OCI-LY7 (cell line): ENCODE measurements around the gene CDCA8. TPM values are rescaled to one million over a fixed set of nuclear protein-coding genes. Genes with fewer than 3 reads are reported as not detected.

Source experiments
- BruUV-seq: library from RNA; stranded (reverse); fragments of 400-500 nt; replicated peaks from 2 replicates; lab custom pipeline; 2021; lab: Mats Ljungman, UMichigan
- CTCF ChIA-PET: fragments of 300-600 bp; sonication (Branson Sonifier 250); formaldehyde crosslinking; loops from one replicate; lab custom pipeline; 2022; ENCODE audit warnings: antibody characterized with exemption; ENCODE audit not compliant: unreplicated experiment; lab: Charles Lee
- POLR2A ChIA-PET: fragments of 300-600 bp; sonication (Branson Sonifier 250); formaldehyde crosslinking; loops from one replicate; lab custom pipeline; 2022; ENCODE audit warnings: antibody characterized with exemption; lab: Charles Lee
- DNase-seq: peaks from one replicate; pipeline ENCODE4 v3.0.0-alpha.2; 2015; ENCODE audit warnings: low spot score
- H2AFZ ChIP-seq: fragments of 200-600 bp; sonication (generic), shearing (Covaris generic); 2 replicates; pipeline ENCODE4 v1.6.1; 2014; ENCODE audit warnings: mild to moderate bottlenecking, antibody characterized with exemption, low read length, moderate library complexity
- H3K27ac ChIP-seq: fragments of 200-600 bp; sonication (generic); 2 replicates; pipeline ENCODE4 v1.5.1; 2014; ENCODE audit warnings: mixed run types, low read depth, mild to moderate bottlenecking, moderate library complexity, low read length, inconsistent platforms; ENCODE audit not compliant: poor library complexity, severe bottlenecking
- H3K36me3 ChIP-seq: fragments of 200-600 bp; sonication (generic); 2 replicates; pipeline ENCODE4 v1.6.1; 2014; ENCODE audit warnings: mild to moderate bottlenecking, antibody characterized with exemption, low read length, moderate library complexity, mixed read lengths; ENCODE audit not compliant: insufficient read depth
- H3K4me1 ChIP-seq: fragments of 200-600 bp; sonication (generic); 2 replicates; pipeline ENCODE4 v1.5.1; 2014; ENCODE audit warnings: mild to moderate bottlenecking, low read length; ENCODE audit not compliant: insufficient read depth, poor library complexity, severe bottlenecking
- H3K4me2 ChIP-seq: fragments of 200-600 bp; sonication (generic); 2 replicates; pipeline ENCODE4 v1.6.1; 2014; ENCODE audit warnings: mild to moderate bottlenecking, low read length
- H3K4me3 ChIP-seq: fragments of 200-600 bp; sonication (generic); 2 replicates; pipeline ENCODE4 v1.5.1; 2014; ENCODE audit warnings: mild to moderate bottlenecking, low read depth, low read length; ENCODE audit not compliant: poor library complexity, severe bottlenecking
- H3K79me2 ChIP-seq: fragments of 200-600 bp; sonication (generic); 2 replicates; pipeline ENCODE4 v1.6.1; 2016; ENCODE audit warnings: low read depth, mild to moderate bottlenecking, low read length, moderate library complexity, mixed read lengths; ENCODE audit not compliant: insufficient read depth
- H3K9me2 ChIP-seq: fragments of 200-600 bp; sonication (generic); 2 replicates; pipeline ENCODE4 v1.6.1; 2016; ENCODE audit warnings: mild to moderate bottlenecking, low read length, mixed read lengths; ENCODE audit not compliant: insufficient read depth
- H3K9me3 ChIP-seq: fragments of 200-600 bp; sonication (generic); 2 replicates; pipeline ENCODE4 v1.6.1; 2014; ENCODE audit warnings: mild to moderate bottlenecking, mixed run types, low read length, mixed read lengths
- H4K20me1 ChIP-seq: fragments of 200-600 bp; sonication (generic); 2 replicates; pipeline ENCODE4 v1.6.1; 2014; ENCODE audit warnings: mild to moderate bottlenecking, antibody characterized with exemption, low read length, moderate library complexity, mixed read lengths; ENCODE audit not compliant: insufficient read depth
- EZH2phosphoT487 ChIP-seq: fragments of 200-600 bp; sonication (generic); IDR thresholded peaks from 2 replicates; pipeline ENCODE4 v1.6.1; 2018; ENCODE audit warnings: low read depth, borderline replicate concordance, mild to moderate bottlenecking, mixed run types, antibody characterized with exemption, low read length, moderate library complexity, mixed read lengths
- intact Hi-C: fragments of 100-400 bp; cut with micrococcal nuclease; formaldehyde crosslinking; loops from one replicate; pipeline ENCODE4 v1.10.0; 2022; ENCODE audit not compliant: unreplicated experiment
- total RNA-seq, 2 experiments: library from RNA; depleted of rRNA in 1 of 2; stranded (reverse); fragments of >200 nt in 1 of 2; shearing (Covaris generic) in 1 of 2; gene quantifications; 2 replicates each; pipeline ENCODE4 v1.2.3, GENCODE V29; 2014 to 2022
- TF ChIP-seq, protein P1 (sequence below): fragments of 200-600 bp; sonication (generic); conservative IDR thresholded peaks from 2 replicates; pipeline ENCODE4 v1.5.1; 2014; ENCODE audit warnings: mild to moderate bottlenecking, antibody characterized with exemption, low read length, moderate library complexity, mixed read lengths

Gene CDCA8
- total RNA-seq, 2 experiments from 2014 or later = 60.0 to 111 TPM

DNA sequence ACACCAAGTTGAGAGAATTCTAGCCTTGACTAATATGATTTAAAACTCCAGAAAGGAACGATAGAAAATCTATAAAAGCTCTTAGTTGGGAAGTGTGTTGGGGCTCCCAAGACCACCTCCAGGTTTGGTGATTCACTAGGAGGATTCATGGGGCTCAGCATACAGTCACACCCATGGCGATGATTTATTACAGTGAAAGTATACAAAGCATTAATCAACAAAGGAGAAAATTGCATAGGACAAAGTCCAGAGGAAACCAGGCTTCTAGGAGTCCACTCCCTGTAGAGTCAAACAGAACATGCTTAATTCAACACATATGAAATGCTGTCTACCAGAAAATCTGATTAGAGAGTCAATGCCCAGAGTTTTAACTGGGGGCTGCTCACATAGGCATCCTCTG is 4.8 kb downstream of the CDCA8 start:
- intact Hi-C loops = loop anchor here (10.0 kb wide), 2 partner anchors 288 to 318 kb away; partner anchors contain the start of gene UTP11
- TF ChIP-seq, protein P1, sequence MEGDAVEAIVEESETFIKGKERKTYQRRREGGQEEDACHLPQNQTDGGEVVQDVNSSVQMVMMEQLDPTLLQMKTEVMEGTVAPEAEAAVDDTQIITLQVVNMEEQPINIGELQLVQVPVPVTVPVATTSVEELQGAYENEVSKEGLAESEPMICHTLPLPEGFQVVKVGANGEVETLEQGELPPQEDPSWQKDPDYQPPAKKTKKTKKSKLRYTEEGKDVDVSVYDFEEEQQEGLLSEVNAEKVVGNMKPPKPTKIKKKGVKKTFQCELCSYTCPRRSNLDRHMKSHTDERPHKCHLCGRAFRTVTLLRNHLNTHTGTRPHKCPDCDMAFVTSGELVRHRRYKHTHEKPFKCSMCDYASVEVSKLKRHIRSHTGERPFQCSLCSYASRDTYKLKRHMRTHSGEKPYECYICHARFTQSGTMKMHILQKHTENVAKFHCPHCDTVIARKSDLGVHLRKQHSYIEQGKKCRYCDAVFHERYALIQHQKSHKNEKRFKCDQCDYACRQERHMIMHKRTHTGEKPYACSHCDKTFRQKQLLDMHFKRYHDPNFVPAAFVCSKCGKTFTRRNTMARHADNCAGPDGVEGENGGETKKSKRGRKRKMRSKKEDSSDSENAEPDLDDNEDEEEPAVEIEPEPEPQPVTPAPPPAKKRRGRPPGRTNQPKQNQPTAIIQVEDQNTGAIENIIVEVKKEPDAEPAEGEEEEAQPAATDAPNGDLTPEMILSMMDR = no peak
- TF ChIP-seq EZH2phosphoT487 = no peak
- Histone ChIP-seq H2AFZ (no peak overlapping the region), H4K20me1 (peaks cover 24% of the 10 kb centered on the region; the same call in 1 of the 2 replicates), H3K27ac (no peak overlapping the region), H3K4me1 (peaks cover 14% of the 10 kb centered on the region), H3K9me3 (no peaks in the 10 kb centered on the region), H3K9me2 (no peaks in the 10 kb centered on the region), H3K4me2 (no peak overlapping the region), H3K36me3 (peaks cover 80% of the 10 kb centered on the region), H3K4me3 (no peak overlapping the region), H3K79me2 (peaks cover 50% of the 10 kb centered on the region)
- ChIA-PET CTCF (no interaction called here), POLR2A (no interaction called here)
- DNase-seq = no peak
- BruUV-seq = no TSS peak

DNA sequence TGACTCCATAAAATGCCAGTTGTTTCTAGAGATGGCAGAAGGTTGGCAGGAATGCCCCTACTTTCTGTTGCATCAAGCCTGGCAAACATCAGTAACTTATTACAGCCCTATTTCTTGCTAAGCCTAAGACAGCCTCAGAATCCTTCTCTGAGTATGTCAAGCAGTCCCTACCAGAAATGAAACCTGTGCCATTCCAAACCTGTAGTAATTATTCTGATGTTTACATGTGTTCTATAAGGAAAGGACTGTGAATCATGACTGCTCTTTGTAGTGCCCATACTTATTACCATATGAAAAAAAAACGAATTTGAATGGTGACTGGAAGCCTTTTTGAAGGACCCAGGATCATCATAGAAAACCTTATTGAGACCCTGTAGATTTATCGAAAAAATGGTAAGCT is 5.4 kb downstream of the CDCA8 start:
- no peak for DNase-seq
- H3K9me3 ChIP-seq = no peaks in the 10 kb centered on the region
- TF ChIP-seq, protein P1 = no peak
- TF ChIP-seq EZH2phosphoT487 = no peak
- H3K9me2 ChIP-seq = no peaks in the 10 kb centered on the region
- no peak overlapping the region for H2AFZ ChIP-seq
- ChIA-PET CTCF (no interaction called here), POLR2A (no interaction called here)
- H3K79me2 ChIP-seq = peaks cover 48% of the 10 kb centered on the region
- H3K36me3 ChIP-seq = peaks cover 86% of the 10 kb centered on the region
- H3K27ac ChIP-seq = no peak overlapping the region
- peaks cover 24% of the 10 kb centered on the region; the same call in 1 of the 2 replicates for H4K20me1 ChIP-seq
- H3K4me1 ChIP-seq = peaks cover 14% of the 10 kb centered on the region
- H3K4me3 ChIP-seq = no peak overlapping the region
- no TSS peak for BruUV-seq
- no peak overlapping the region for H3K4me2 ChIP-seq
- intact Hi-C loops = loop anchor here (10.0 kb wide), 2 partner anchors 287 to 317 kb away; partner anchors contain the start of gene UTP11

DNA sequence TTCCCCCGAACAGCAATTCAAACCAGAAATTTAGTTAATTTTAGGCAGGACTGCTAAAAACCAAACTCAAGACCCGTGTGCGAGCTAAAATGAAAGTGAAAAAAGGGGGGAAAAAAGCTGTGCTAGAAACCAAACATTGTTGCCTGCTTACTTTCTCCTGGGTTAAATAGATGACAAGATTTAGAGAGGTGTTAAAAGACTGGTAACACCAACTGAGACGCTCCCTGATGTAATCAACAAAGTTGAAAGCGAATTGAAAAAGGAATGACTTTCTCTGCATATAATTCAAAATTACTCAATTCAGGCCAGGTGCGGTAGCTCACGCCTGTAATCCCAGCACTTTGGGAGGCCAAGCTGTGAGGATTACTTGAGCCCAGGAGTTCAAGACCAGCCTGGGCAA is 6.8 kb downstream of the CDCA8 start:
- no peak overlapping the region for H3K4me3 ChIP-seq
- no TSS peak for BruUV-seq

More for the DNA sequence above, 6.8 kb downstream of the CDCA8 start:
- CTCF ChIA-PET = no interaction called here
- POLR2A ChIA-PET = interaction anchor here (0.7 to 1.8 kb wide), 3 partner anchors 10 to 145 kb away, joined by 3 to 4 read pairs (median 3); partner anchors contain the start of gene SNIP1
- no peak overlapping the region for H3K27ac ChIP-seq
- peaks cover 24% of the 10 kb centered on the region; the same call in 1 of the 2 replicates for H4K20me1 ChIP-seq
- DNase-seq = no peak
- H3K9me2 ChIP-seq = no peaks in the 10 kb centered on the region
- peaks cover 5% of the 10 kb centered on the region for H3K4me1 ChIP-seq
- TF ChIP-seq EZH2phosphoT487 = no peak
- TF ChIP-seq, protein P1 = no peak
- H3K4me2 ChIP-seq = no peak overlapping the region
- H3K36me3 ChIP-seq = peaks cover 97% of the 10 kb centered on the region
- H3K79me2 ChIP-seq = peaks cover 34% of the 10 kb centered on the region
- H2AFZ ChIP-seq = no peak overlapping the region
- H3K9me3 ChIP-seq = no peaks in the 10 kb centered on the region
- intact Hi-C loops = loop anchor here (10.0 kb wide), 2 partner anchors 286 to 316 kb away; partner anchors contain the start of gene UTP11
